CD1c-positive myeloid dendritic cell (primary cell): ENCODE measurements around the gene PCNX2.

Source experiments
- DNase-seq: peaks from one replicate; pipeline ENCODE4 v3.0.0-alpha.2; 2016; ENCODE audit errors: extremely low spot score

PCNX2 gene

GRCh38 chr1:233224311-233224710 is 71.2 kb downstream of the PCNX2 start:
- no peak for DNase-seq

DNA sequence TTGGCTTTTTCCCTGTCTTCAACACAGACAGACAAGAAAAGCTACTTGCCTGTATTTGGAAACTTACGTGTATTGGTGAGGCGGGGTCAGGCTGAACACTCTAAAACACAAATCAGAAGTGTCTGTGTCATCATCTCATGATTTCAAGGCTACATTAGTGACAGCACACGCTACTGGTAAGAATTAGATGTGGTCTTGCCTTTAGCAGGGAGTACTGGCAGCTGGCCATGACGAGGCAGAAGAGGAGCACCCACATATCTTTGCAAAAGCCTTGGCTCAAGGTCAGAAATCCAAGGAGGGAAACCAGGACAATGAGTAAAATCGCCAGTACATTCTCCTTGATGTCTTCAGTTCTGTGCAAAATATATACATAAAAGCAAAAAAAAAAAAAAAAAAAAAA is 77.7 kb downstream of the PCNX2 start:
- DNase-seq, result no peak

DNA sequence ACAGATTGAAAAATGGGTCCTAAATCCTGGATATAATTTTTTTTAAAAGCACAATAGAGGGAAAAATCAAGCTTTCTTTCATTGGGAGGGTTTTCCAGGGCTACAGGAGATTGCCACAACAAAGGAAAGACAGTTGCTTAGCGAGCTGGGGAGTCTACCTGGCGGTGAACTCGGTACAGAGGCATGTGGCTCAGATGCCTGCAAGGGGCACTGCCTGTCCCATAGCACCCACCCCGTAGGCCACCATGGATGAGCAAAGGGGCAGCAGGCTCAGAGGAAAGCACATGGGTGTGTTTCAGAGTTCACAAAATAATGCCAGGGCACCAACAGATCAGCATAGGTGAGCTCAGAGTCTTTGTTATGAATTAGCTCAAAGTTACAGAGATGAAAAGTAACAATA is 79.5 kb downstream of the PCNX2 start:
- DNase-seq, result no peak

GRCh38 chr1:233215135-233215760 is 80.3 kb downstream of the PCNX2 start:
- no peak for DNase-seq

DNA sequence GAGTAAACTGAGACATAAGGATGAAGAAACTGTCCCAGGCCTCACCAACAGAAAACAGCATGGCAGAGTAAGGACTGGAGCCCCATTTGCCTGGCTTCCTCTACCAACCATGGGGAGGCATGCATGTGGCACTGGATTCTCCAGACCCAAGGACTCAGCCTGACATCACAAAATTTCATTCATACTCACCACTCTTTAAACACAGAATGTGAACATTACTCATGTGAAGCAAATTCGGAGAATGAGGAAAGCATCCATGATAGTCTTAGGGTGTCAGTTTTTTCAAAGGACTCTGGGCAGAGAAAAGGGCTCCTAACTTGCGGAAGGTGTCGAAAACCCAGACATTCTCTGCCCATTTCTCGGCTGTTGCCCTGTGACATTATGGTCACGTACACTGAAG is 83.9 kb downstream of the PCNX2 start:
- no peak for DNase-seq

DNA sequence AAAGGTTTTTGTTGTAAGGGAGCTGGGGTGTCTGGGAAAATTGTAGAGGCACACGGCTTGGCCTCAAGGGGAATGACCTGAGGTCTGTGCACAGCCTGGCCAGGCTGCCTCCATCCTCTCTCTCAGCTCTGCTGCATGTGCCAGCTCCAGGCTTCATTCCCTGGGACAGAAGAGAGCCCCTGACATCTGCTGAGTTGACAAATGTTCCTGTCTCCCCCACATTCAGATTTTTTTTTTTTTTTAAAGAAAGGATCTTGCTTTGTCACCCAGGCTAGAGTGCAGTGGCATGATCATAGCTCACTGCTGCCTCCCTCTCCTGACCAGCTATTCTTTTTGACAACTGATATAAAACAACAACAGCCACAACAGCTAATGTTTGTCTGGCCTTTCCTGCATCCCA is 84.4 kb downstream of the PCNX2 start:
- no peak for DNase-seq

DNA sequence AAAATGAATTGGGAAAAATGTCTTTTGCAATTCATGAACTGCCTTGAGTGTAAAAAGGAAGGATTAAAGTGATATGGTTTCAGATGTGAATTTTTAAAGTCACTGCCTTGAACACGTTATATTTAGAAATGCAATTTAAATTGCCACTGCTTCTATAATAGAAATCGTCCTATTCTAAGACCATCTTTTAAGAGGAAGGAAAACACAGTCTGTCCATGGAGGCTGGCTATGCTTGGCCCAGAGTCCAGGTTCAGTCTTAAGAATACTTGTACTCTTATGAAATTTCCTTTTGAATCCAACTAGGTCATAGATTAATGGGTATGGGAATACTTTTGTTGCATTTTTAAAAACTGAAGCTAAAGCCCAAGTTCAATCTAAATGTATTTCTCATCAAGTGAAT is 86.0 kb downstream of the PCNX2 start:
- no peak for DNase-seq

DNA sequence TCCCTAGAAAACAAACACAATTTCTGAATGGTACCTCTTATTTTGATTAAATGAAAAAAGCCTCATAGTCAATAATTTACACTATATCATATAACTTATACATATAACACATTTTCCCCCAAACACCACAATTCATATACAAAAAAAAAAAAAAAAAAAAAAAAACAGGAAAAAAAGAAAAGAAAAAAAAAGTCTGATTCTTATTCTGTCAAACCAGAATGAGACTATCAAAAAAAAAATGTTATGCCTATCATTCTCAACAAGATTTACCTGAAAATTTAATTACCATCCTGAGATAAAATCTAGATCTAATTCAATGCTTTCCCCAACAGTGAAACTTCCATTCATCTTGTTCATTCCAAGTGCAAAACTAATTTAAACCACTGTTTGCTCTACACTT is 86.8 kb downstream of the PCNX2 start:
- no peak for DNase-seq

- peak; percentile 21 for DNase-seq
Observed at GRCh38 chr1:233197940-233198339, 97.6 kb downstream of the PCNX2 start.

DNA sequence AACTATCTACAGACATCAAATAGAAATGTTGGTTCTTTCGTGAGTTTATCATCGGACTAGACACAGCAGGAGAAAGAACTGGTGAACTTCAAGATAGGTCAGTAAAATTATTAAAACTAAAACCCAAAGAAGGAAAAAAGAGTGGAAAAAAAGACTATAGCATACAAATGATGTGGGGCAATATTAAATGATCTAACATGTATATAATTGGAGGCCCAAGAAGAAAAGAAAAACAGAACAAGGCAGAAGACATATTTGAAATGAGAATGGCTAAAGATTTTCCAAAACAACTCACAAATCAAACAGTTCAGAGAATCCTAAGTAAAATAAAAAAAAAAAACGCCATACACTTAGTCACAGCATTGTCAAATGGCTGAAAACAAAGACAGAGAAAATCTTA is 101.8 kb downstream of the PCNX2 start:
- DNase-seq, result no peak

- DNase-seq, result no peak
Observed at GRCh38 chr1:233190987-233191386, 104.5 kb downstream of the PCNX2 start.

- no peak for DNase-seq
Observed at GRCh38 chr1:233189526-233189925, 106.0 kb downstream of the PCNX2 start.

GRCh38 chr1:233188061-233188460 is 107.5 kb downstream of the PCNX2 start:
- no peak for DNase-seq

GRCh38 chr1:233183226-233184020 is 112.1 kb downstream of the PCNX2 start:
- no peak for DNase-seq

GRCh38 chr1:233182587-233182986 is 112.9 kb downstream of the PCNX2 start:
- DNase-seq, result no peak

DNA sequence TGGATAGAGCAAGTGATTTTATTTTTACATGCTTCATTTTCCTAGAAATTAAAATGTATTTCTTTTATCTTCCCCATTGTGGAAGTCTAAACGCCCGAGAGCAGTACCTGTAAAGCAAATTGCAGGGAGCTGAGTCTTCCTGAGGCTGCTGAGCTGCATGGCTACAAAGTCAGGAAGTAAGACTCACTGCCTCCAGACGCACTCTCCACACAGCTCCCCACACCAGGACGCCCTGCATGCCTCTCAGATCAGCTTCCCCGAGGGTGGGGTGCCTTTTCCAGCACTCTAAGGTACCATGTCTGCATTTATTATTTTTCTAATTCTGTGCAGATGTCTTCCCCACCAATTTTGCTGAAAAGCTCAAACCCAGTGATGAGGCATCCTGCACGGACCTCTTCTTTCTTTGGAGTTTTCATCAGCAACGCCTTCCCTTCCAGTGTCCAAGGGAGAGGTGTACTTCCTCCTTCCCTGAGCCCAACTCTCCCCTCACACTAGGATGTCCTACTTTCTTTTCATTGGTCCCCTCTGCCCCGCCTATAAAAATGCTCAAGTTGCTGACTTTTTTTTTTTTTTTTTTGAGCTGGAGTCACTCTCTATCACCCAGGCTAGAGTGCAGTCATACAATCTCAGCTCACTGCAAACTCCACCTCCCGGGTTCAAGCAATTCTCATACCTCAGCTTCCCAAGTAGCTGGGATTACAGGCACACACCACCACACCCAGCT is 114.7 kb downstream of the PCNX2 start:
- DNase-seq, result no peak

DNA sequence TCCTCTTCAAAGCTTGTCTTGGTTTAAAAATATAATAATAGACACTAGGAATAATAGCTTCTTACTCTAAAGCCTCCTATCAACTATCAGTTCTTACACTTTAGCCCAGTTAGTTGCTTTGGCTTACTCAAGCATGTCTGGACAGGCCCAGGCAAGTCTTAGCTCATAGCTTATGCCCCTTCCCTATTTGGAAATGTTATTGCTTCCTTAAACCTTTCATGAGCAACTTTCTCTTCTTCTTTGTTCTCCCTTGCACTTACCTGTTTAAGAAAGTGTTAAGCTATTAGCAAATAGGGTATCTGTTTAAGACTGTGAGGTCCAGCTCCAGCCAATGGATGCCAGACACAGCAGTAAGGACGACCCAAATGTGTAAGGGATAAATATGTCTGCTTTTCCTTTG is 115.9 kb downstream of the PCNX2 start:
- DNase-seq, result peak; percentile 31

GRCh38 chr1:233172201-233172600 is 123.3 kb downstream of the PCNX2 start:
- peak; percentile 37 for DNase-seq

GRCh38 chr1:233170741-233171140 is 124.8 kb downstream of the PCNX2 start:
- DNase-seq, result no peak

DNA sequence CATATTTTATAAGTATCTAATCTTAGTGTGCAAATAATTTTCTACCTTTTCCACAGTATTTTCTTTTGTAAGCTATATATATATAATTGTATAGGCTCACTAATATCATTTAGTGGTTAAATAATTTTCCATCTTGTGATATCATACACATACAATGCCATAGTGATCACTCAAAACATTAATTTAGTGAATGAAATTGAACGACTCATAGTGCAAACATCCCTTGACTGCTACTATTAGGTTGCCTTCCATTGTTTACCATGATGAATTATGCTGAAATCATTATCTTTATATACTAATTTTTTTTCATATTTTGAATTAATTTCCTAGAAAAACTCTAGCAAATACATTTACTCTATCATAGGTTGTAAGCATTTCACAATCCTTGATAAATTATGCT is 127.1 kb downstream of the PCNX2 start:
- DNase-seq, result no peak

DNA sequence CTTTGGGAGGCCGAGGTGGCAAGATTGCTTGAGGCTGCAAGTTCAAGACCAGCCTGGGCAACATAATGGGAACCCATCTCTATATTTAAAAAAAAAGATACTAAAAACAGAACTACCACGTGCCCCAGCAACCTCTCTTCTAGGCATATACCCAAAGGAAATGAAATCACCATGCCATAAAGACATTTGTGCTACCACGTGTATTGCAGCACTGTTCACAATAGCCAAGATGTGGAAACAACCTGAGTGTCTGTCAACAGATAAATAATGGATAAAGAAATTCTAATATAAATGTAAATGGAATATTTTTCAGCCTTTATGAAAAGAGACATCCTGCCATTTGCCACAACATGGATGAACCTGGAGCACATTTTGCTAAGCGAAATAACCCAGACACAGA is 128.6 kb downstream of the PCNX2 start:
- DNase-seq, result no peak

DNA sequence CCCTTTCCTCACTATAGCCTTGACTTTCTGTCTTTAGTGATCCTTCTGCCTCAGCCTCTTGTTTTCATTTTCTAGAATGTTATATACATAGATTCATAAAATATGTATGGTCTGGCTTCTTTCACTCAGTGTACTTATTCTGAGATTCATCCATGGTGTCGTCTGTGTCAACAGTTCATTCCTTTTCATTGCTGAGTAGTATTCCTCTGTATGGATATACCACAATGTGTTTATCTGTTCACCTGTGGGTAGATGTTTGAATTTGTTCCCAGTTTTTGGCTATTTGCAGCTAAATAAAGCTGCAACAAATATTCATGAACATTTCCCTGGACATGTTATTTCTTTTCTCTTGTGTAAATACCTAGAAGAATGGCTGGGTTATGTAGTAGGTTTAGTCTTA is 131.8 kb downstream of the PCNX2 start:
- no peak for DNase-seq

DNA sequence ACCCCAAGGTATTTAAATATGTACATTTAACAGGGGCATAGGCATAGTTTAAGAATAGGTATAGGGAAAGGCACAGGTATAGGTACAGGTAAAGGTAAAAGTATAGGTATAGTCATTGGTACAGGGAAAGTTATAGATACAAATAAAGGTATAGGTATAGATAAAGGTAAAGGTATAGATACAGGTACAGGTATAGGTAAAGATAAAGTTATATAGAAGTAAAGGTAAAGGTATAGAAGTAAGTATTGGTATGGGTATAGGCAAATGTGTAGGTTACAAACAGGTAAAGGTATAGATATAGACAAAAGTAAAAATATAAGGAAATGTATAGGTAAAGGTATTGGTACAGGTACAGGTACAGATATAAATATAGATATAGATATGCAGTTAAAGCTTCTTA is 137.2 kb downstream of the PCNX2 start:
- no peak for DNase-seq
